HG03045 (cell line): ENCODE results near the gene ARF4.
A peak's percentile ranks its signal among the peaks of the same experiment; 100 is the strongest.
"Not testable (repeated sequence)": the region's sequence is repeated elsewhere in the genome, so short reads cannot be mapped to it uniquely, and the experiment has no call there.

ENCODE experiments used
- ATAC-seq: cut with Tn5 transposase; IDR thresholded peaks from one replicate; pipeline ENCODE4 v1.9.1; 2021; ENCODE audit warnings: mild to moderate bottlenecking, moderate library complexity; ENCODE audit not compliant: unreplicated experiment

Gene ARF4

DNA sequence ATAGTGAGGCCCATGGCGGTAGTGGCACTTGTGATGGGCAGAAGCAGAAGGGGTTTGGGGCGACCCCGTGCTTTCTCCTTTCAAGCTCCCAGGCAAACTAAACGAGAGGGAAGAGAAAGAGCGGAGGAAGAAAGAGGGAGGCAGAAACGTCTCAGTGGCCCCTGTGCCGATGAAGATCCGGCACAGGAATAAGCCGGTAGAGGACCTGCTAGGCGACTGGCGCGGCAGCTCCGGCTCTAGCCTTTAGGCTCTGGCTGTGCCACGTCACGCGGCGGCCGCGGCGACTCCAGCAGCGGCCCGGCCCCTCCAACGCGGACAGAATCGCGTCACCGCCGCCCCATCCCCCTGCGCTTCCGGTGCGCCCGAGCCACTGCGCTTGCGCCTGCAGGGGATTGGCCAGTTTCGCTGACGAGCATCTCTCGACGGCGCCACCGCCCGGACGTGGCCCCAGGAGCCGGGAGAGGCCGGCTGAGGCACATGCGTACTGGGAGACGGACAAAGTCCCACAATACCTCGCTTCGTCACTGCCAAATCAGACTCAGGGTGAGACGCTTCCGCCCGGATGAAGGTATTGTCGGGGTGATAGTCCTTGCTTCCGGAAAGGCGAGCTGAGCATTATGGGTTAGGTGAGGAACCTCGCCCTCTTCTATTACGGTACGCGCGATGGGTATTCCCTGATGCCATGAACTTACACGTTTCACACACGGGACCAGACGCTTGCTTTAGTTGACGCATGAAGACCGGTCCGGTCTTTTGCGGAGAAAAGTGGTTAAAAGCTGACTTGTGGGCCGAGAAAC is at the start of gene ARF4:
Gene ARF4 (minus strand): TSS at position 218 of the 797 bp plus-strand sequence. CDS start 204 bp downstream, at position 14.
- ATAC-seq = peak; percentile 93

- ATAC-seq = no peak
Observed at GRCh38 chr3:57646723-57647122, 49.6 kb upstream of the ARF4 start.

DNA sequence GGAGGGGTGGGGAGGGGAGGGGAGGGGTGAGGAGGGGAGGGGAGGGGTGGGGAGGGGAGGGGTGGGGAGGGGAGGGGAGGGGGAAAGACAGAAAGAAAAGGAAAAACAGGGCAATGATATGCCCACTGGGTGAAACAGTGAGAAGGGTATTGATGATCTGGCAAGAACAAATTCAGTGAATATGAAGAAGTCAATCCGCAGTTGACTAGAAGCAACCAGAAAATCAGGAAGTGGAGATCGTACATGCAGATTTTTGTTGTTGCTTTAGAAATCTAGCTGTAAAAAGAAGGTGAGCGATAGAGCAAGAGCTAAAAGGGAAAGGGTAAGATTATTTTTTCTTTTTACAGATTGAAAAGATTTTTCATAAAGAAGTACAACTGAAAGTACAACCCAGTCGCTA is 47.6 kb upstream of the ARF4 start:
- ATAC-seq = no peak

GRCh38 chr3:57637391-57637790 is 40.2 kb upstream of the ARF4 start:
- no peak for ATAC-seq

GRCh38 chr3:57634259-57634658 is 37.1 kb upstream of the ARF4 start:
- ATAC-seq = not testable (repeated sequence)

GRCh38 chr3:57627976-57628375 is 30.8 kb upstream of the ARF4 start:
- ATAC-seq = no peak

DNA sequence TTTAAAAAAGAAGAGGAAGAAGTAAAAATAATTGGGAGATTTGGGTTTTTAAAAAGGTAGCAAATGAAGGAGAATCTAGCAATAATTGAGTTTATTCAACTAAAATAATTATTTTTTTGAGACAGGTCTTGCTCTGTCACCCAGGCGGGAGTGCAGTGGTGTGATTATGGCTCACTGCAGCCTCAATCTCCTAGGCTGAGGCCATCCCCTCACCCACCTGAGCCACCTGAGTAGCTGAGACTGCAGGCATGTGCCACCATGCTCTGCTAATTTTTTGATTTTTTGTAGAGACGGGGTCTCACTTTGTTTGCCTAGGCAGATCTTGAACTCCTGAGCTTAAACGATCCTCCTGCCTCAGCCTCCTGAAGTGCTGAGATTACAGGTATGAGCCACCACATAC is 27.7 kb upstream of the ARF4 start:
- no peak for ATAC-seq

- ATAC-seq = no peak
Observed at GRCh38 chr3:57622362-57622761, 25.2 kb upstream of the ARF4 start.

GRCh38 chr3:57617739-57618138 is 20.6 kb upstream of the ARF4 start:
- ATAC-seq = no peak

- ATAC-seq = no peak
Observed at GRCh38 chr3:57616233-57616632, 19.1 kb upstream of the ARF4 start.

GRCh38 chr3:57611870-57612269 is 14.7 kb upstream of the ARF4 start:
- ATAC-seq = not testable (repeated sequence)

DNA sequence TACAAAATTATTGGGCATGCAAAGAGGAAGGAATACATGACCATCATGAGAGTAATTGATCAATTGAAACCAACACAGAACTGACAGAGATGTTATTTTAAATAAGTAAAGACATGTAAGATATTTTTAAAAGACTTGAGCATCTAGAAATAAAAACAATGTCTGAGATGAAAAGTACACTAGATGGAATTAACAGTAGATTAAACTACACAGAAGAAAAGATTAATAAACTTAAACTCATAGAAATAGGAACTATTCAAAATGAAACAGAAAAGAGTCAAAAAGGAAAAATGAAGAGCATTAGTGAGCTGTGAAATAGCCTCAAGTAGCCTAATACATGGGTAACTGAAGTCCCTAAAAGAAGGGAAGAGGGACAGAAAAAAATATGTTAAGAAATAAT is 8.5 kb upstream of the ARF4 start:
- ATAC-seq = no peak

DNA sequence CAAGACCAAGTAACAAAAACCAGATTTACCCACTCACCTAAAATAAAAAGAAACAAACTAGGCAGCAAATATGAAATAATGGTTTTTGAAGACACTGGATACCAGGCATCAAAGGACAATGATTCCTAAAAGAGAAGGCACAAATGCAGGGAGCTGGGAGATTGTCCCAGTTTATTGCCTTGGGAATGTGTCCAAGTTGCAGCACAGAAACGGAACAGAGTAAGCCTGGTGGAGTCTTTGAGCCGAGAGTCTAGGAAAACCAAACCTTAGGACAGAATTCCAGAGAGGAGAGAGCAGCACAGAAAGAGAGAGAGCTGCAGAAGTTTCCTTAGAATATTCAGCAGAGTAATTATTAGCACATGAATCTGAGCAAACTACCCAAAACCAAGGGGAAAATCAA is 7.8 kb upstream of the ARF4 start:
- ATAC-seq = no peak

DNA sequence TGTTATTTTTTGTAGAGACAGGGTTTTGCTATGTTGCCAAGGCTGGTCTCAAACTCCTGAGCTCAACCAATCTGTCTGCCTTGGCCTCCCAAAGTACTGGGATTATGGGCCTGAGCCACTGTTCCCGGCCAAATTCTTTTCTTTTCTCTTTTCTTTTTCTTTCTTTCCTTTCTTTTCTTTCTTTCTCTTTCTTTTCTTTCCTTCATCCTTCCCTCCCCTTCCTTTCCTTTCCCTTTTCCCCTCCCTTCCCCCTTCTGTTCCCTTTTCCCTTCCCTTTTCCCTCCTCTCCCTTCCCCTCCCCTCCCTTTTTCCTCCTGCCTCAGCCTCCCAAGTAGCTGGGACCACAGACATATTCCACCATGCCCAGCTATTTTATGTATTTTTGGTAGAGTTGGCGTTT is 3.1 kb upstream of the ARF4 start:
- no peak for ATAC-seq

DNA sequence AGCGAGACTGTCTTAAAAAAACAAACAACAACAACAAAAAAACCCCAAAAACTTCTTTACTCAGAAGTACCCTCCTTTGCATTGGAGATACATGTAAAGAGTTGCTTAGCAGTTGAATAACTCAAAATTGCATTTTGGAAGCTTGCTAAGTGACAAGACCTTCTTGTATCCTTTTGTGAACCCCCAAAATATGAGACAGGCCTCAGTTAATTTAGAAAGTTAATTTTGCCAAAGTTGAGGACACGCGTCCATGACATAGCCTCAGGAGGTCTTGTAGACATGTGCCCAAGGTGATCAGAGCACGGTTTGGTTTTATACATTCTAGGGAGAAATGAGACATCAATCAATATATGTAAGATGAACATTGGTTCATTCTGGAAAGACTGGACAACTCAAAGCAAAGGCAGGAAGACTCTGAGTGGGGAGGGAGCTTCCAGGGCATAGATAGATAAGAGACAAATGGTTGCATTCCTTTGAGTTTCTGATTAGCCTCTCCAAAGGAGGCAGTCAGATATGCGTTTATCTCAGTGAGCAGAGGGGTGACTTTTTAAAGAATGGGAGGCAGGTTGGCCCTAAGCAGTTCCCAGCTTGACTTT is 1.7 kb upstream of the ARF4 start:
- ATAC-seq = no peak

DNA sequence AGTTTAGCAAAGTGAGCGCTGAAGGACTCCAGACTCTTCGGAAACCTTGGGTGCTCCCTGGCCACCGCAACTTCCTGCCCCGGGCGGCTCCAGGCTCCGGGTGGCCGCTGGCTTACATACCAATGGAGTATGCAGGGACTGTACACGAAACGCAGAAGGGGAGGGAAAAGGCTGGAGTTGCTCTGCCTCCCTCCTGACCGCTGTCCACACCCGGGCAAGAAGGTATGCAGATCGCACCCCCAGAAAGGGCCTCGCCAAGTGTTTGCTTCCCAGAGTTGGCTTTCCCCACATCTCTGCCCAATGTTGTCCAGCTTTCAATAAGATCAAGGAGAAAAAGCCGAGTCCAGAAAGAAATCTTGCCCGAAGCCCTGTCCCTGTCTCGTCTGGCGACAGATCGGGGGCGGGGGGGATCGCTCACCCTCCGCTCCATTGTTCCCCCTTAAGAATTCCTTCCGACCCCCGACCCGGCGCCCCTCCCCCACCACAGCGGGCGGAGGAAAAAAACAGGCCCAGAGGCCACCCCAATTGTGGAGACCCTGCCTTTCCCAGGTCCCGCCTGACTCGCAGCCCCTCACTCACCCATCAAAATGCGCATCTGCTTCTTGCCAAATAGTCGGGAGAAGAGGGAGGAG is 533 bp downstream of the ARF4 start:
- no peak for ATAC-seq

- ATAC-seq = no peak
Observed at GRCh38 chr3:57594576-57594975, 2.6 kb downstream of the ARF4 start.

DNA sequence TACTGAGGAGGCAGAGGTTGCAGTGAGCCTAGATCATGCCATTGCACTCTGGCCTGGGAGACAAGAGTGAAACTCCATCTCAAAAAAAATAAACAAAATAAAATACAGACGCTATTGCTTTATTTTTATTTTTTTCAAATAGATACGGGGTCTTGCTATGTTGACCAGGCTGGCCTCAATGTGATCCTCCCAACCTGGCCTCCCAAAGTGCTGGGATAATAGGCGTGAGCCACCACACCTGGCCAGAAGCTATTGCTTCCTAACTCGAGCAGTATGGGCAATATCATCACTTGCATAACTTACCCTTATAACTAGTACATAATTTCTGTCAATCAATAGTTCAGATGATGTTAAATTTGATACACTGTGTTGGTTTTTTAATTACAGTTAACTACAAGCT is 3.0 kb downstream of the ARF4 start:
- no peak for ATAC-seq

DNA sequence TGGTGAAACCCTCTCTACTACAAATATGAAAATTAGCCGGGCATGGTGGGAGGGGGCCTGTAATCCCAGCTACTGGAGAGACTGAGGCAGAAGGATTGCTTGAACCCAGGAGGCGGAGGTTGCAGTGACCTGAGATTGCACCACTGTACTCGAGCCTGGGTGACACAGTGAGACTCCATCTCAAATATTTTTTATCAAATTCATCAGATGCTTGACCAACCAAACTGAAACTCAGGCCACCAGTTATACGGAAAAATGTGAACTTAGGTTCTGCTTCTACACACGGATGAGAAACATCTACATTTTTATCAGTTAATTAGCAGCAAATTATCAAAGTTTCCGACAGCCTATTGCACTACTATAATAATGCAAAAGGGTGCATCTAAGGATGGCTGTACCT is 4.8 kb downstream of the ARF4 start:
- no peak for ATAC-seq

- no peak for ATAC-seq
Observed at GRCh38 chr3:57587905-57588304, 9.2 kb downstream of the ARF4 start.

DNA sequence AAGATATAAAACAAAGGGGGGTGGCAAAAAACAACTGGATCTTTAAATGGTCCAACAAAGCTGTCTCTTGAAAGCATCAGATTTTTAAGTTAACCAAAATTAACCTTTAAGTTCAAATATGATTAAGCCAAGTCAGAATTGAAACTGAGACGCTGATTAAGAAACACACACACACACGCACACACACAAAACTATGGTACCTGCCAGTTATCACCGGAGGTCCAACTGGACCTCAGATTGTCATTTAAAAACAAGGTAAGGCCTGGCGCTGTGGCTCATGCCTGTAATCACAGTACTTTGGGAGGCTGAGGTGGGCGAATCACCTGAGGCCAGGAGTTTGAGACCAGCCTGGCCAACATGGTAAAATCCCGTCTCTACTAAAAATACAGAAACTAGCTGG is 10.4 kb downstream of the ARF4 start:
- ATAC-seq = no peak

DNA sequence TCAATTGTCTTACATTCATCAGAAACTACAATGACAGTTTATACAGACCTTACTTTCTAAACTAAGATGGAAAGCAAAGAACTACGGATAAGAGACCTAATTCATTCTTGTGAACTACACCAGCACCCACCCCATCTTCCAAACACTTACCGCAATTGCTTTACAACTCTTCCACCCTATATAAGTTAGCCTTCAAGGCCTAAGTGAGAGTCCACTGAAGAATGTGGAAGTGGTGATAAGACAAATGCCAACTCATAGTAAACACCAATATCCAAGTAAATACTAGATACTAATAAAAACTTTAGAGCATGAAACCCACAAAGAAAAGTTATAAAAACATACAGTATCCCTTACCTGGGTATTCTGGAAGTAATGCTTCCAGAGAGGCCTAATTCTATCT is 13.6 kb downstream of the ARF4 start:
- ATAC-seq = no peak
